Fibroblast of lung (primary cell): Measurements from ENCODE around the gene PCBP3. TPM values are rescaled to one million over a fixed set of nuclear protein-coding genes. Genes with fewer than 3 reads are reported as not detected.
A peak's percentile ranks its signal among the peaks of the same experiment; 100 is the strongest.
"Not testable (repeated sequence)": the region's sequence is repeated elsewhere in the genome, so short reads cannot be mapped to it uniquely, and the experiment has no call there.

Experiments
- DNase-seq, 2 donors: peaks; one replicate each; pipeline versions ENCODE4 v3.0.0 to v3.0.0-alpha.2; 2010; ENCODE audit warnings: low read depth in 2 of 2
- H2AFZ ChIP-seq: 2 replicates; pipeline ENCODE4 v1.5.1; 2012; ENCODE audit warnings: low read length, control low read depth, inconsistent platforms
- H3K27ac ChIP-seq: 2 replicates; pipeline ENCODE4 v1.5.1; 2011; ENCODE audit warnings: low read length, control low read depth; ENCODE audit not compliant: insufficient read depth
- H3K27me3 ChIP-seq: 2 replicates; pipeline ENCODE4 v1.5.1; 2011; ENCODE audit warnings: mild to moderate bottlenecking, low read length; ENCODE audit not compliant: control insufficient read depth, insufficient read depth
- H3K36me3 ChIP-seq: 2 replicates; pipeline ENCODE4 v1.5.1; 2011; ENCODE audit warnings: low read length; ENCODE audit not compliant: control insufficient read depth, insufficient read depth
- H3K4me1 ChIP-seq: 2 replicates; pipeline ENCODE4 v1.5.1; 2011; ENCODE audit warnings: low read length; ENCODE audit not compliant: control insufficient read depth, insufficient read depth; ENCODE audit errors: extremely low read depth
- H3K4me2 ChIP-seq: 2 replicates; pipeline ENCODE4 v1.5.1; 2011; ENCODE audit warnings: low read length, control low read depth; ENCODE audit not compliant: insufficient read depth; ENCODE audit errors: extremely low read depth
- H3K4me3 ChIP-seq, 4 experiments: fragments of 200-600 bp in 1 of 4; sonication (generic) in 1 of 4; replicated peaks in 1 of 4; 2 replicates each; pipeline ENCODE4 v1.5.1; 2011 to 2016; ENCODE audit warnings: low read length in 4 of 4, low read depth in 3 of 4, mild to moderate bottlenecking in 3 of 4, control low read depth in 2 of 4, inconsistent platforms in 1 of 4, mixed read lengths in 1 of 4; ENCODE audit not compliant: insufficient read depth in 1 of 4; ENCODE audit errors: control extremely low read depth in 1 of 4
- H3K79me2 ChIP-seq: 2 replicates; pipeline ENCODE4 v1.5.1; 2012; ENCODE audit warnings: mild to moderate bottlenecking, low read length, inconsistent platforms; ENCODE audit not compliant: control insufficient read depth, insufficient read depth
- H3K9ac ChIP-seq: 2 replicates; pipeline ENCODE4 v1.5.1; 2011; ENCODE audit warnings: mild to moderate bottlenecking, low read length, control low read depth; ENCODE audit not compliant: insufficient read depth
- H3K9me3 ChIP-seq: 2 replicates; pipeline ENCODE4 v1.5.1; 2012; ENCODE audit warnings: low read depth, low read length; ENCODE audit not compliant: control insufficient read depth, insufficient read depth
- H4K20me1 ChIP-seq: 2 replicates; pipeline ENCODE4 v1.5.1; 2011; ENCODE audit warnings: low read length; ENCODE audit not compliant: control insufficient read depth, insufficient read depth; ENCODE audit errors: extremely low read depth
- EZH2 ChIP-seq: IDR thresholded peaks from 2 replicates; pipeline ENCODE4 v1.5.1; 2012; ENCODE audit warnings: low read length, control low read depth, mild to moderate bottlenecking; ENCODE audit errors: missing control alignments
- polyA plus RNA-seq, 2 donors: library from polyadenylated mRNA; depleted of rRNA in 1 of 2; stranded (reverse) in 1 of 2; unstranded in 1 of 2; fragments of >200 nt; gene quantifications; 2 replicates each; pipeline ENCODE4 v1.2.1, GENCODE V29; 2011 to 2012; ENCODE audit warnings: missing spikeins in 1 of 2
- total RNA-seq: library from RNA; depleted of rRNA; stranded (reverse); fragments of >200 nt; gene quantifications from 2 replicates; pipeline ENCODE4 v1.2.1, GENCODE V29; 2014
- TF ChIP-seq, protein P1 (sequence below), 2 donors: IDR thresholded peaks in 1 of 2; conservative IDR thresholded peaks in 1 of 2; 1 replicate in 1 of 2; 2 replicates in 1 of 2; pipeline ENCODE4 v1.5.1; 2011 to 2012; ENCODE audit warnings: low read length in 2 of 2, control low read depth in 1 of 2, inconsistent platforms in 1 of 2, low read depth in 1 of 2, mild to moderate bottlenecking in 1 of 2

Gene PCBP3
- total and polyA plus RNA-seq, 2 donors (not counting 1 experiment from before 2014, with no cell fraction given), result 0.51 to 1.7 TPM

DNA sequence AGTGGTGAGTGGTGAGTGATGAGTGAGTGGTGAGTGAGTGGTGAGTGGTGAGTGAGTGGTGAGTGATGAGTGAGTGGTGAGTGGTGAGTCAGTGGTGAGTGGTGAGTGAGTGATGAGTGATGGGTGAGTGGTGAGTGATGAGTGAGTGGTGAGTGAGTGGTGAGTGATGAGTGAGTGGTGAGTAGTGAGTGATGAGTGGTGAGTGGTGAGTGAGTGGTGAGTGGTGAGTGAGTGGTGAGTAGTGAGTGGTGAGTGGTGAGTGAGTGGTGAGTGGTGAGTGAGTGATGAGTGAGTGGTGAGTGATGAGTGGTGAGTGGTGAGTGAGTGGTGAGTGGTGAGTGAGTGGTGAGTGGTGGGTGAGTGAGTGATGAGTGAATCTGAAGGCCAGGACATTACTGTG, 172.3 kb downstream of the PCBP3 start:
- not testable (repeated sequence) for H3K9me3 ChIP-seq, H3K36me3 ChIP-seq, H4K20me1 ChIP-seq, H3K27ac ChIP-seq, H2AFZ ChIP-seq, H3K9ac ChIP-seq, H3K4me3 ChIP-seq, H3K4me2 ChIP-seq, H3K4me1 ChIP-seq, H3K27me3 ChIP-seq, H3K79me2 ChIP-seq
- peak in 1 of 2 donors; percentile 27 for DNase-seq

DNA sequence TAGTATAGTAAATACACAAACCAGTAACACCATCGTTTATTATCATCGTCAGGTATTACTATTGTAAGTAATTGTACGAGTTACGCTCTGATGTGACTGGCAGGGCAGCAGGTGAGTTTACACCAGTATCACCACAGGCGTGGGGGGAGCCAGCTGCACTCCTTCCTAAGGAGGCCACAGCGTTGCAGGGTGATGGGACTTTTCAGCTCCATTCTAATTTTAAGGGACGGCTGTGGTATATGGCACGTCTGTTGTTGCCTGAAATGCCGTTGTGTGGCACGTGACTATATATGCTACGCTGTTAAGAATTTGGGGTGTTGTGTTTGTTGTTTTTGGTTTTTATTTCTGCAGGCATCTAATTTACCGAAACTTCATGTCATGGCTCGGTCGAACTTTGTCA, 173.3 kb downstream of the PCBP3 start:
- H3K9ac ChIP-seq, result no peak overlapping the region
- H4K20me1 ChIP-seq, result no peaks in the 10 kb centered on the region
- H3K9me3 ChIP-seq, result no peaks in the 10 kb centered on the region
- no peaks in the 10 kb centered on the region for H3K79me2 ChIP-seq
- no peak overlapping the region for H3K27ac ChIP-seq
- DNase-seq, result no peak
- H3K4me3 ChIP-seq, result no peak overlapping the region
- no peaks in the 10 kb centered on the region for H3K36me3 ChIP-seq
- no peaks in the 10 kb centered on the region for H3K4me1 ChIP-seq
- TF ChIP-seq EZH2, result no peak
- TF ChIP-seq, protein P1, sequence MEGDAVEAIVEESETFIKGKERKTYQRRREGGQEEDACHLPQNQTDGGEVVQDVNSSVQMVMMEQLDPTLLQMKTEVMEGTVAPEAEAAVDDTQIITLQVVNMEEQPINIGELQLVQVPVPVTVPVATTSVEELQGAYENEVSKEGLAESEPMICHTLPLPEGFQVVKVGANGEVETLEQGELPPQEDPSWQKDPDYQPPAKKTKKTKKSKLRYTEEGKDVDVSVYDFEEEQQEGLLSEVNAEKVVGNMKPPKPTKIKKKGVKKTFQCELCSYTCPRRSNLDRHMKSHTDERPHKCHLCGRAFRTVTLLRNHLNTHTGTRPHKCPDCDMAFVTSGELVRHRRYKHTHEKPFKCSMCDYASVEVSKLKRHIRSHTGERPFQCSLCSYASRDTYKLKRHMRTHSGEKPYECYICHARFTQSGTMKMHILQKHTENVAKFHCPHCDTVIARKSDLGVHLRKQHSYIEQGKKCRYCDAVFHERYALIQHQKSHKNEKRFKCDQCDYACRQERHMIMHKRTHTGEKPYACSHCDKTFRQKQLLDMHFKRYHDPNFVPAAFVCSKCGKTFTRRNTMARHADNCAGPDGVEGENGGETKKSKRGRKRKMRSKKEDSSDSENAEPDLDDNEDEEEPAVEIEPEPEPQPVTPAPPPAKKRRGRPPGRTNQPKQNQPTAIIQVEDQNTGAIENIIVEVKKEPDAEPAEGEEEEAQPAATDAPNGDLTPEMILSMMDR (conservative IDR thresholded peaks at IDR 0.05 in 1 of 2, IDR thresholded peaks at IDR 0.05 in 1 of 2; ENCODE audit: low read depth in 1 of 2, low read length in 2 of 2), result no peak
- H3K27me3 ChIP-seq, result no peaks in the 10 kb centered on the region
- no peak overlapping the region for H2AFZ ChIP-seq
- no peak overlapping the region for H3K4me2 ChIP-seq

DNA sequence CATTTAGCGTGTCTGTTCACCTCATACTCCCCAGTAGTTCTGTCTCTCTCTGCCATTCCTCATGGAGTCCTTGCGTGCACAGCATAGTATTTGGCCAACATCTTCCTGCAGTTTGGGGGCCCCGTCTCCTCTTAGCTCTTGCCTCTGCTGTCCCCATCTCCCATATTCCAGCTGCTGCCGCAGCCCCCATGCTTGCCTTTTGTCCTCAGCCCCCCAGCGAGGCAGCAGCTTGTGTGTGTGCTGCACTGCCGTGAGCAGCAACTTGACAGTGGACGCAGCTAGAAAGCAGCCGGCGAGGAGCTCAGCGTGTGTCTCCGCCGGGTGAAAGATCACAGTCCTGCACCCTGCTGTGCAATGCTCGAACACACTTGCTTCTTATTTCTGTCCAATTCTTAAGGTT, 173.8 kb downstream of the PCBP3 start:
- H3K79me2 ChIP-seq, result no peaks in the 10 kb centered on the region
- no peaks in the 10 kb centered on the region for H3K9me3 ChIP-seq
- no peaks in the 10 kb centered on the region for H3K36me3 ChIP-seq
- DNase-seq, result no peak
- no peaks in the 10 kb centered on the region for H4K20me1 ChIP-seq
- TF ChIP-seq EZH2, result no peak
- TF ChIP-seq, protein P1 (conservative IDR thresholded peaks at IDR 0.05 in 1 of 2, IDR thresholded peaks at IDR 0.05 in 1 of 2; ENCODE audit: low read depth in 1 of 2, low read length in 2 of 2), result no peak
- H3K9ac ChIP-seq, result no peak overlapping the region
- no peak overlapping the region for H3K27ac ChIP-seq
- H3K4me2 ChIP-seq, result no peak overlapping the region
- no peaks in the 10 kb centered on the region for H3K4me1 ChIP-seq
- no peak overlapping the region for H3K4me3 ChIP-seq
- no peak overlapping the region for H2AFZ ChIP-seq
- no peaks in the 10 kb centered on the region for H3K27me3 ChIP-seq
